ENCODE measurements around the gene MRPS12. TPM values are rescaled to one million over a fixed set of nuclear protein-coding genes. Genes with fewer than 3 reads are reported as not detected.

Gene MRPS12
- total RNA-seq, 1 donor, result 20.2 TPM

DNA sequence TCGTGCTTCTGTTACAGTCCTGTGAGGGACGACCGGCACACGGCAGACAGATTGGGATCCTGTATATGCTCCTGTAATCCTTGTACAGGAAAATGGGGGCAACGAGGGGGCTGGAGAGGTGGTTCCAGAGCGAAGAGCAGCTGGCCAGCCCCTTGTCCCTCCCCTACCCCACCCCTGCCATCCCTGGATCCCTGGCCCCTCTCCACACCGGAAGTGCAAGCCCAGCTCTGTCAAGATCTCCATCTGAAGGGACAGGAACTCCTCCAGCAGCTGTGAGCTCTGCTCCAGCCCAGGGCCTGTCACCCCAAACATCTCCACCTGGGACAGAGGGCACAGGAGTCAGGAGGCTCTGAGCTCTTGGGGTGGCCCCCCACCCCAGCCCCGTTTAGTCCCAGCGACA, 13.2 kb upstream of the MRPS12 start:
- TF ChIP-seq, protein P1, sequence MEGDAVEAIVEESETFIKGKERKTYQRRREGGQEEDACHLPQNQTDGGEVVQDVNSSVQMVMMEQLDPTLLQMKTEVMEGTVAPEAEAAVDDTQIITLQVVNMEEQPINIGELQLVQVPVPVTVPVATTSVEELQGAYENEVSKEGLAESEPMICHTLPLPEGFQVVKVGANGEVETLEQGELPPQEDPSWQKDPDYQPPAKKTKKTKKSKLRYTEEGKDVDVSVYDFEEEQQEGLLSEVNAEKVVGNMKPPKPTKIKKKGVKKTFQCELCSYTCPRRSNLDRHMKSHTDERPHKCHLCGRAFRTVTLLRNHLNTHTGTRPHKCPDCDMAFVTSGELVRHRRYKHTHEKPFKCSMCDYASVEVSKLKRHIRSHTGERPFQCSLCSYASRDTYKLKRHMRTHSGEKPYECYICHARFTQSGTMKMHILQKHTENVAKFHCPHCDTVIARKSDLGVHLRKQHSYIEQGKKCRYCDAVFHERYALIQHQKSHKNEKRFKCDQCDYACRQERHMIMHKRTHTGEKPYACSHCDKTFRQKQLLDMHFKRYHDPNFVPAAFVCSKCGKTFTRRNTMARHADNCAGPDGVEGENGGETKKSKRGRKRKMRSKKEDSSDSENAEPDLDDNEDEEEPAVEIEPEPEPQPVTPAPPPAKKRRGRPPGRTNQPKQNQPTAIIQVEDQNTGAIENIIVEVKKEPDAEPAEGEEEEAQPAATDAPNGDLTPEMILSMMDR (IDR thresholded peaks at IDR 0.05; ENCODE audit: insufficient read depth, low read length), result no peak
- H3K4me3 ChIP-seq (ENCODE audit: low read depth, low read length), result no peak overlapping the region
- DNase-seq (ENCODE audit: low read depth), result no peak

DNA sequence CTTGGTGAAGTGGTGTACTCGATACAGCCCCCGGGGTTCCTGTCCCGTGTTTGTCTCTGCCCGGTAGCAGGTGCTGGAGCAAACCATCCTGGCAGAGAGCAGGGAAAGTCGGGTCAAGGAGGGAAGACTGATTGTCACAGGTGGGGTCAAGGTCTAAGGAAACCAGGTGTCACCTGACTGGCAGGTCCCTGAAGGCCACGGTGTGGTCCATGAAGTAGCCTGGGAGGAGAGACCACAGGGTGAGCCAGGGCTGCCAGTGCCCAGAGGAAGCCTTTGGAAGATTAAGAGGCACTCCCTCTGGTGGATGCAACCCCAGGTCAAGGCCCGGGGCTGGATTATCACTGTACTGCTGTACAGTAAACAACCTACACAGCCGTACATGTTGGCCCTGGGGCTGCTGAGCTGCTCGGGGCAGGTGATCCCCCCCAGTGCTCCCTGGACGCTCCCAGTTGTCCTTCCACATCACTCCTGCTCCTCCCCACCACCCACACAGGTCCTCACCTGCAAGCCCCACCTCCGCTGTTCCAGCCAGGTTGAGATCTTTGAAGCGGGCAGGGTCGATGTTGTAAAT, 12.7 kb upstream of the MRPS12 start:
- DNase-seq (ENCODE audit: low read depth), result no peak
- TF ChIP-seq, protein P1 (IDR thresholded peaks at IDR 0.05; ENCODE audit: insufficient read depth, low read length), result no peak
- no peak overlapping the region for H3K4me3 ChIP-seq (ENCODE audit: low read depth, low read length)

DNA sequence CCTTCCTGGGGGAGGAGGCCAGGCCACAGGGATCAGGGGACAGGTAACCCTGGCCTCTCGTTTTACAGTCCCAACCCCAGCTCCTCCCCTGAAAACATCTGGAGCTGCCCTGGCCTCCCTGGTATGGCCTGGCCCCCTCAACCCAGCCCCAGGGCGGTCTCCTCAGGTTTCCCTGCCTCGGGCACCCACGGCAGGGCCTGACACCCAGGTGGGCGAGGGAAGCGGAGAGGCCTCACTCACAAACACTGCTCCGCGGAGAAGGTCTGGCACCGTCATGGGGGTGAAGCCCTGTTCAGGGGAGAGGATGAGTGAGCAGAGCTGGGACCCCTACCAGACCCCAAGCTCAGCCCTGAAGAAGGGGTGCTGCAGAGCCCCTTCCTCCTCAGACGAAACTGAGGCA, 12.2 kb upstream of the MRPS12 start:
- no peak for DNase-seq (ENCODE audit: low read depth)
- TF ChIP-seq, protein P1 (IDR thresholded peaks at IDR 0.05; ENCODE audit: insufficient read depth, low read length), result no peak
- H3K4me3 ChIP-seq (ENCODE audit: low read depth, low read length), result no peak overlapping the region

DNA sequence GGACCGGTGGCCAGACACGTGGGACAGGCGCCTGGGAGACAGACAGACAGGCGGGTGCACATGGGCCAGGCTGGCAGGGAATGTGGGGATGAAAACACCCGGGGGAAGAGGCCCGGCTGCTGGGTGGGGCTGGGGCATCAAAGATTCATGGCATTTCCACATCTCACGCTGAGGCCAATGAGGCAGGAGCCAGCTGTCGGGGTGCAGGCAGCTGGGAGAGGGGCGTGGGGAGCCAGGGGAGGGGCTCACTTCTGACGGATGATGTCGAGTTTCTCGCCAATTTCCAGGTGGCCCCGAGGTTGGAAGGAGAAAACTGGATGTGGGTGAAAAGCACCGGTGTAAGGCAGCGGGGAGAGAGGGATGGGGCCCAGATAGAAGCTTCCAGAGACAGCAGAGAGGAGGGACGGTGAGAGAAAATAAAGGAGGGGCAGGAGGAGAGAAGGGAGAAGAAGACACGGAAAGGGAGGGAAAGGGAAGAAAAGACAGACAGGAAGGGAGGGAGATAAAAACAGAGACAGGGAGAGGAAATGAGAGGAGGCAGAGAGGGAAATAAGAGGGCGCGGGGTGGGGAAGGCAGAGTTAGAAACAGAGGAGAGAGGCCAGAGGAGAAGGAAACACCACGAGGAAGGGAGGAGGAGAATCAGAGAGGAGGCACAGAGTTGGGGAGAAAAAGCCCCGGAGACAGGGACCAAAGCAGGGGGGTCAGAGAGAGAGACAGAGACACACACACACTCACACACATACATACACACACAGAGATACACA, 10.7 kb upstream of the MRPS12 start:
- H3K4me3 ChIP-seq (ENCODE audit: low read depth, low read length), result no peak overlapping the region
- DNase-seq (ENCODE audit: low read depth), result no peak
- TF ChIP-seq, protein P1 (IDR thresholded peaks at IDR 0.05; ENCODE audit: insufficient read depth, low read length), result no peak

DNA sequence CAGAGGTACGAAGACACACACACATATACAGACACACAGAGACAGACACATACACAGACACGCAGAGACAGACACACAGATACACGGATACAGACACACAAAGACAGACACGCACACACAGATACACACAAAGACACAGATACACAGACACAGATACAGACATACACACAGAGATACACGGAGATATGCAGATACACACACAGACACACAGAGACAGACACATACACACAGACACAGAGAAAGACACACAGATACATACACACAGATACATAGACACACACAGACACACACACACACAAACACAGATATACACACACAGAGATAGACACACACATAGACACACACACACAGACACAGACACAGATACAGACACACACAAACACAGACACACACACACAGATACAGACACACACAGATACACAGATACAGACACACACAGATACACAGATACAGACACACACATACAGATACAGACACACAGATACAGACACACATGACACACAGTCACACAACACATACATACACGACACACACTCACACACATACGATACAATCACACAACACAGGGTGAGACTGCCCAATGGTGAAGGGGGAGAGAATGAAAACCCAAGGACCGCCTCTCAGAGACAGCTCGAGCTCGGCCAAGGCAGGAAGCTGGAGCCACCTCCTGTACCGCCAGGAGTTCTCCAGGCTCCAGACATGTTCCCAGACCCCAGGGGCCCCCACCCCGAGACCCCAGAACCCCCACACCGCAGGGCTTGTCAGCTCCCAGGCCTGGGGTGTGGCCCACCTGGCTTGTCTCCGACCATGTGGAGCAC, 9.9 kb upstream of the MRPS12 start:
- TF ChIP-seq, protein P1 (IDR thresholded peaks at IDR 0.05; ENCODE audit: insufficient read depth, low read length), result no peak
- no peak overlapping the region for H3K4me3 ChIP-seq (ENCODE audit: low read depth, low read length)
- no peak for DNase-seq (ENCODE audit: low read depth)

DNA sequence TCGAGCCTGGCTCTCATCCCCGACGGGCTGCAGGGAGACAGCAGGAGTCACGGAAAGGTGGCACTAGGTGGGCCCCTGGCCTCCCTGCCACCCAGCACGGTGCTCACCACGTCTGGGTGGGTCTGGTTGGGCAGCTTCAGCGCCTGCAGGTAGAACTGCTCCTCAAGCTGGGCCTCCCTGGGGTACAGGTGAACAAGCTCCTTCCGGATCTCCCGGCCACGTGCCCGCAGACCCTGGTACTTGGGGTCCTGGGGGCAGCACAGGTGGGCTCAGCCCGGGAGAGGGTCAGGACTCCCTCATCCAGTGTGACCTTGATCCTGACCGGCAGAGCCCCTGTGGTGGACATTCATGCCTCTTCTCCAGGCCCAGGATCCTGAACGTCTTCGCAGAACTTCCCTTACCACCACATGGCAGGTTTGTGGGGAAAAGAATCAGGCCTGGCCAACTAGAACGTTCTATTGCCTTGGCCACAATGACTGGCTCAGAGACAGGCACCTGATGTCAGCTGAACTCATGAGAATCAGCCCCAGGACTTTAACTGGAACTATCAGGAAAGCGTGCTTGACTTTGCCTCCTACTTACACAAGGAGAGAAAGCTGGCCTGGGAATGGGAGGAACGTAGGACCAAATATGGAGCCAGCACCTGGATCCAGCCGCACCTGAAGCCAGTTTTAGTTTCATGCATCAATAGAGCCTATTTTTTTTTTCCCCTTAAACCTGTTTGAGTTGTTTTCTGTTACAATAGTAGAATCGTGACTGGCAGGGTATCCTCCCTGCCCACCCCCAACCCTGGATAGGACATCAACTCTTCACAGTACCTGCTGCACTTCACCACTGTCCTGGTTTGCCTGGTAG, 9.1 kb upstream of the MRPS12 start:
- DNase-seq (ENCODE audit: low read depth), result no peak
- no peak overlapping the region for H3K4me3 ChIP-seq (ENCODE audit: low read depth, low read length)
- TF ChIP-seq, protein P1 (IDR thresholded peaks at IDR 0.05; ENCODE audit: insufficient read depth, low read length), result no peak
